H9 (cell line): ENCODE data around the gene ATAD2B. TPM values are rescaled to one million over a fixed set of nuclear protein-coding genes. Genes with fewer than 3 reads are reported as not detected.
A peak's percentile ranks its signal among the peaks of the same experiment; 100 is the strongest.

Experiments
- DNase-seq: peaks from one replicate; pipeline ENCODE4 v3.0.0-alpha.2; 2017
- H2AFZ ChIP-seq: one replicate; pipeline ENCODE4 v1.6.1; 2013; ENCODE audit warnings: mild to moderate bottlenecking, low read length, control low read depth, moderate library complexity
- H2AK5ac ChIP-seq: 2 replicates; pipeline ENCODE4 v1.6.1; 2013; ENCODE audit warnings: low read length, control low read depth, mixed read lengths; ENCODE audit not compliant: insufficient read length
- H2BK120ac ChIP-seq: one replicate; pipeline ENCODE4 v1.6.1; 2013; ENCODE audit warnings: low read depth, mild to moderate bottlenecking, low read length, control low read depth, inconsistent platforms; ENCODE audit not compliant: poor library complexity, severe bottlenecking
- H2BK12ac ChIP-seq: 2 replicates; pipeline ENCODE4 v1.6.1; 2013; ENCODE audit warnings: low read length, control low read depth, mixed read lengths, low read depth; ENCODE audit not compliant: insufficient read length
- H2BK15ac ChIP-seq: 2 replicates; pipeline ENCODE4 v1.6.1; 2013; ENCODE audit warnings: low read depth, low read length, control low read depth
- H2BK20ac ChIP-seq: one replicate; pipeline ENCODE4 v1.6.1; 2013; ENCODE audit warnings: low read depth, mild to moderate bottlenecking, low read length, control low read depth, inconsistent platforms; ENCODE audit not compliant: poor library complexity, severe bottlenecking
- H2BK5ac ChIP-seq: 2 replicates; pipeline ENCODE4 v1.6.1; 2013; ENCODE audit warnings: low read length, control low read depth, mixed read lengths; ENCODE audit not compliant: insufficient read length
- H3K14ac ChIP-seq: 2 replicates; pipeline ENCODE4 v1.6.1; 2013; ENCODE audit warnings: low read length, control low read depth; ENCODE audit not compliant: insufficient read depth
- H3K18ac ChIP-seq: 2 replicates; pipeline ENCODE4 v1.6.1; 2013; ENCODE audit warnings: low read depth, mild to moderate bottlenecking, mixed read lengths, low read length, control low read depth; ENCODE audit not compliant: insufficient read length
- H3K23ac ChIP-seq: 2 replicates; pipeline ENCODE4 v1.6.1; 2013; ENCODE audit warnings: low read length, control low read depth, mixed read lengths, low read depth; ENCODE audit not compliant: insufficient read length
- H3K23me2 ChIP-seq: 2 replicates; pipeline ENCODE4 v1.6.1; 2013; ENCODE audit warnings: low read depth, mild to moderate bottlenecking, mixed read lengths, low read length, control low read depth; ENCODE audit not compliant: insufficient read length, poor library complexity, severe bottlenecking
- H3K27ac ChIP-seq: 2 replicates; pipeline ENCODE4 v1.5.1; 2013; ENCODE audit warnings: low read length, control low read depth, mixed read lengths, low read depth; ENCODE audit not compliant: insufficient read length
- H3K27me3 ChIP-seq: 2 replicates; pipeline ENCODE4 v1.6.1; 2013; ENCODE audit warnings: low read length, control low read depth, inconsistent platforms; ENCODE audit not compliant: insufficient read depth
- H3K4ac ChIP-seq: 2 replicates; pipeline ENCODE4 v1.6.1; 2013; ENCODE audit warnings: low read depth, mild to moderate bottlenecking, control low read depth, inconsistent platforms, low read length, moderate library complexity
- H3K4me1 ChIP-seq: 2 replicates; pipeline ENCODE4 v1.6.1; 2013; ENCODE audit warnings: low read length, control low read depth, inconsistent platforms; ENCODE audit not compliant: insufficient read depth
- H3K4me2 ChIP-seq: 2 replicates; pipeline ENCODE4 v1.6.1; 2013; ENCODE audit warnings: low read length, control low read depth, mixed read lengths; ENCODE audit not compliant: insufficient read length, insufficient read depth
- H3K56ac ChIP-seq: 2 replicates; pipeline ENCODE4 v1.6.1; 2013; ENCODE audit warnings: low read depth, mild to moderate bottlenecking, mixed read lengths, low read length, control low read depth; ENCODE audit not compliant: insufficient read length
- H3K79me1 ChIP-seq: 2 replicates; pipeline ENCODE4 v1.6.1; 2013; ENCODE audit warnings: low read depth, mild to moderate bottlenecking, moderate library complexity, low read length, control low read depth, inconsistent platforms; ENCODE audit not compliant: insufficient read depth, poor library complexity, severe bottlenecking
- H3K79me2 ChIP-seq: 2 replicates; pipeline ENCODE4 v1.6.1; 2013; ENCODE audit warnings: low read length, control low read depth, inconsistent platforms; ENCODE audit not compliant: insufficient read depth
- H3K9ac ChIP-seq: 2 replicates; pipeline ENCODE4 v1.6.1; 2013; ENCODE audit warnings: low read length, control low read depth, mixed read lengths; ENCODE audit not compliant: insufficient read length; ENCODE audit errors: extremely low read depth
- H3K9me3 ChIP-seq: one replicate; pipeline ENCODE4 v1.6.1; 2013; ENCODE audit warnings: low read depth, low read length, inconsistent platforms; ENCODE audit not compliant: control insufficient read depth
- H3T11ph ChIP-seq: one replicate; pipeline ENCODE4 v1.6.1; 2013; ENCODE audit warnings: mild to moderate bottlenecking, low read length, control low read depth, inconsistent platforms
- H4K20me1 ChIP-seq: one replicate; pipeline ENCODE4 v1.6.1; 2013; ENCODE audit not compliant: control insufficient read depth, insufficient read length, insufficient read depth
- H4K5ac ChIP-seq: 2 replicates; pipeline ENCODE4 v1.6.1; 2013; ENCODE audit warnings: low read depth, mild to moderate bottlenecking, mixed read lengths, low read length, control low read depth; ENCODE audit not compliant: insufficient read length
- H4K8ac ChIP-seq: replicated peaks from 2 replicates; pipeline ENCODE4 v1.6.1; 2013; ENCODE audit warnings: low read length, control low read depth, mixed read lengths, low read depth; ENCODE audit not compliant: insufficient read length
- H4K91ac ChIP-seq: 2 replicates; pipeline ENCODE4 v1.6.1; 2013; ENCODE audit warnings: low read depth, mild to moderate bottlenecking, moderate library complexity, mixed read lengths, low read length, control low read depth; ENCODE audit not compliant: insufficient read length
- H3K27ac Mint-ChIP-seq, 3 experiments: 2 replicates in 2 of 3; 3 replicates in 1 of 3; pipeline ENCODE4 v1.8.0; 2020 to 2021; ENCODE audit warnings: mixed read lengths in 3 of 3, mild to moderate bottlenecking in 1 of 3, moderate library complexity in 1 of 3
- H3K27me3 Mint-ChIP-seq: 2 replicates; pipeline ENCODE4 v1.8.0; 2021; ENCODE audit warnings: low read depth, mild to moderate bottlenecking, moderate library complexity, mixed read lengths
- H3K36me3 Mint-ChIP-seq, 3 experiments: 2 replicates in 2 of 3; 3 replicates in 1 of 3; pipeline ENCODE4 v1.8.0; 2020 to 2021; ENCODE audit warnings: low read depth in 3 of 3, mixed read lengths in 3 of 3; ENCODE audit not compliant: insufficient read depth in 1 of 3
- H3K4me1 Mint-ChIP-seq, 2 experiments: 2 replicates each; pipeline ENCODE4 v1.8.0; 2020; ENCODE audit warnings: mixed read lengths in 2 of 2
- H3K4me3 Mint-ChIP-seq, 2 experiments: 2 replicates in 1 of 2; 3 replicates in 1 of 2; pipeline ENCODE4 v1.8.0; 2020 to 2021; ENCODE audit warnings: mild to moderate bottlenecking in 2 of 2, mixed read lengths in 2 of 2, moderate library complexity in 1 of 2
- H3K9me3 Mint-ChIP-seq, 2 experiments: 2 replicates in 1 of 2; 3 replicates in 1 of 2; pipeline ENCODE4 v1.8.0; 2020; ENCODE audit warnings: mild to moderate bottlenecking in 2 of 2, mixed read lengths in 2 of 2, moderate library complexity in 1 of 2
- CTCF ChIP-seq: fragments of 200-600 bp; sonication (generic); conservative IDR thresholded peaks from 3 replicates; pipeline ENCODE4 v1.8.0; 2021; ENCODE audit warnings: antibody characterized with exemption, mild to moderate bottlenecking
- WGBS: extraction: QIAGEN DNeasy Blood & Tissue Kit; methylation state at CpG from one replicate; pipeline ENCODE4 v1.1.7; 2013; ENCODE audit warnings: missing lambda C conversion rate, low lambda C conversion rate, mixed read lengths; ENCODE audit not compliant: insufficient read length; ENCODE audit errors: extremely low coverage; 5-methylcytosine and 5-hydroxymethylcytosine counted together
- total RNA-seq: library from RNA; stranded (reverse); gene quantifications from 2 replicates; pipeline ENCODE4 v1.2.1, GENCODE V29; 2021

Gene ATAD2B
- total RNA-seq, 1 experiment from 2014 or later: 21.4 TPM

- Mint-ChIP-seq H3K27ac (peak overlapping the region in 2 of 3 experiments; percentile 16 to 65; a peak in 2 of 7 replicates), H3K36me3 (peaks cover 0 to 3% (median 0%) of the 10 kb centered on the region in 3 experiments; a peak in 3 of 7 replicates)
- H2AFZ ChIP-seq: no peak overlapping the region
Measured at GRCh38 chr2:23707096-23707495, 219.8 kb downstream of the ATAD2B start.

More at GRCh38 chr2:23707096-23707495, 219.8 kb downstream of the ATAD2B start:
- Histone ChIP-seq H2AK5ac (no peak overlapping the region), H3K4me1 (no peaks in the 10 kb centered on the region), H4K20me1 (no peaks in the 10 kb centered on the region), H2BK20ac (no peak overlapping the region), H3K9me3 (no peaks in the 10 kb centered on the region), H2BK15ac (no peak overlapping the region), H4K8ac (no peak overlapping the region), H3K56ac (no peak overlapping the region), H2BK5ac (no peak overlapping the region), H3K9ac (no peak overlapping the region), H2BK12ac (no peak overlapping the region), H3K4ac (no peak overlapping the region), H3K27me3 (no peaks in the 10 kb centered on the region), H2BK120ac (no peak overlapping the region), H4K5ac (no peak overlapping the region), H3K23ac (no peak overlapping the region), H3K18ac (no peak overlapping the region), H3K14ac (no peak overlapping the region), H3K79me1 (no peaks in the 10 kb centered on the region), H3K79me2 (no peaks in the 10 kb centered on the region), H4K91ac (no peak overlapping the region), H3K27ac (no peak overlapping the region), H3K23me2 (no peaks in the 10 kb centered on the region), H3T11ph (no peak overlapping the region), H3K4me2 (no peak overlapping the region)
- no CpG with 5 or more reads among the region's 9 CpGs for WGBS
- TF ChIP-seq CTCF: no peak
- no peaks in the 10 kb centered on the region for H3K27me3 Mint-ChIP-seq
- no peak for DNase-seq
- peaks cover 10 to 17% of the 10 kb centered on the region in 2 experiments for H3K4me1 Mint-ChIP-seq
- no peak overlapping the region for H3K4me3 Mint-ChIP-seq
- H3K9me3 Mint-ChIP-seq: no peaks in the 10 kb centered on the region
